ENCODE data around the gene RCN1.

DNA sequence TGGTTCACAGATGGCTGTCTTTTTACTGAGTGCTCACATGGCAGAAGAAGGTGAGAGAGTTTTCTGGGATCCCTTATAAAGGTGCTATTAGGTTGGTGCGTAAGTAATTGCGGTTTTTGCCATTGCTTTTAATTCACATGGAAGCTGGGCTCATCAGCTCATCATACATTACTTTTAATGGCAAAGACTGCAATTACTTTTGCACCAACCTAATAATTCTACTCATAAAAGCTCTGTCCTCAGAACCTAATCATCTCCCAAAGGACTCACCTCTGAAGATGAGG is 23.0 kb downstream of the RCN1 start:
- no peak for TF ChIP-seq BHLHE40 (IDR thresholded peaks at IDR 0.05; ENCODE audit: borderline replicate concordance)
- TF ChIP-seq ELF4 (IDR thresholded peaks at IDR 0.05), result peak; percentile 76; the same call in 1 of the 2 replicates
- TF ChIP-seq, protein P1, sequence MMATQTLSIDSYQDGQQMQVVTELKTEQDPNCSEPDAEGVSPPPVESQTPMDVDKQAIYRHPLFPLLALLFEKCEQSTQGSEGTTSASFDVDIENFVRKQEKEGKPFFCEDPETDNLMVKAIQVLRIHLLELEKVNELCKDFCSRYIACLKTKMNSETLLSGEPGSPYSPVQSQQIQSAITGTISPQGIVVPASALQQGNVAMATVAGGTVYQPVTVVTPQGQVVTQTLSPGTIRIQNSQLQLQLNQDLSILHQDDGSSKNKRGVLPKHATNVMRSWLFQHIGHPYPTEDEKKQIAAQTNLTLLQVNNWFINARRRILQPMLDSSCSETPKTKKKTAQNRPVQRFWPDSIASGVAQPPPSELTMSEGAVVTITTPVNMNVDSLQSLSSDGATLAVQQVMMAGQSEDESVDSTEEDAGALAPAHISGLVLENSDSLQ (IDR thresholded peaks at IDR 0.05), result no peak
- no peak for TF ChIP-seq FOXK2 (IDR thresholded peaks at IDR 0.05)
- TF ChIP-seq SP1 (IDR thresholded peaks at IDR 0.05), result no peak
- TF ChIP-seq L3MBTL2 (conservative IDR thresholded peaks at IDR 0.05), result no peak
- no peak for TF ChIP-seq FOXA1 (IDR thresholded peaks at IDR 0.05)
- no peak for TF ChIP-seq TARDBP (IDR thresholded peaks at IDR 0.05)
- no peak for TF ChIP-seq ZNF384 (IDR thresholded peaks at IDR 0.05)

Data from HEK293T (cell line).